Esophagus muscularis mucosa (tissue), 4 donors: ENCODE data around the gene C2orf78.

Experiments
- CTCF ChIP-seq, 3 experiments: fragments of 200-600 bp in 2 of 3; fragments of 450-650 bp in 1 of 3; sonication (generic) in 2 of 3; IDR thresholded peaks; one replicate each; pipeline ENCODE4 v1.5.1; 2017 to 2019; ENCODE audit warnings: antibody characterized with exemption in 3 of 3, mild to moderate bottlenecking in 2 of 3, moderate library complexity in 1 of 3
- EP300 ChIP-seq: sonication (generic); formaldehyde crosslinking; IDR thresholded peaks from one replicate; pipeline ENCODE4 v1.6.1; 2017; ENCODE audit warnings: antibody characterized with exemption
- POLR2A ChIP-seq: fragments of 450-650 bp; IDR thresholded peaks from one replicate; pipeline ENCODE4 v1.6.1; 2017; ENCODE audit warnings: antibody characterized with exemption, moderate library complexity, mild to moderate bottlenecking, low read depth
- POLR2AphosphoS5 ChIP-seq, 2 donors: sonication (generic); formaldehyde crosslinking; IDR thresholded peaks; one replicate each; pipeline ENCODE4 v1.6.1; 2017; ENCODE audit warnings: antibody characterized with exemption in 2 of 2

DNA sequence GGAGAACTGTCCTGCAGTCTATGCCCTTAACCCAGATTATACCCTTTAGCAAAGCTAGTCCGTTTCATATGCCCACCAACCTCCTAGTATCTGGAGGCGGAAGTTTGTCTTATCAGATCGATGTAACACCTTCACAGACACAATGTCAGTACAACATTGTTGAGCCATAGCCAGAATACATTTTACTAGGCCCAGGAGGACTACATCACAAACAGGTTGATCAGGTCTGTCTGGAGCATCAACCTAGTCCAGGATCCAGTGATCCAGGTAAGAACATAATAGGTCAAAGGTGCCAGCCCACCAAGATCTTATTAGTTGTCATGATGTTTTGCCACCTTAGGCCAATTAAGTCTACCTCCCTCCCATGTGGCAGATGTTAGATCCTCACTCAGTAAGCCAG lies 44.9 kb upstream of the C2orf78 start:
- no peak for TF ChIP-seq CTCF (IDR thresholded peaks at IDR 0.05)
- no peak for TF ChIP-seq EP300
- TF ChIP-seq POLR2A = no peak
- no peak for TF ChIP-seq POLR2AphosphoS5 (IDR thresholded peaks at IDR 0.05)
